ENCODE measurements around the gene ARHGEF1. TPM values are rescaled to one million over a fixed set of nuclear protein-coding genes. Genes with fewer than 3 reads are reported as not detected.
A peak's percentile ranks its signal among the peaks of the same experiment; 100 is the strongest.

The ARHGEF1 gene
- total and polyA plus RNA-seq, 12 donors: 20.2 to 143 (median 30.2) TPM

DNA sequence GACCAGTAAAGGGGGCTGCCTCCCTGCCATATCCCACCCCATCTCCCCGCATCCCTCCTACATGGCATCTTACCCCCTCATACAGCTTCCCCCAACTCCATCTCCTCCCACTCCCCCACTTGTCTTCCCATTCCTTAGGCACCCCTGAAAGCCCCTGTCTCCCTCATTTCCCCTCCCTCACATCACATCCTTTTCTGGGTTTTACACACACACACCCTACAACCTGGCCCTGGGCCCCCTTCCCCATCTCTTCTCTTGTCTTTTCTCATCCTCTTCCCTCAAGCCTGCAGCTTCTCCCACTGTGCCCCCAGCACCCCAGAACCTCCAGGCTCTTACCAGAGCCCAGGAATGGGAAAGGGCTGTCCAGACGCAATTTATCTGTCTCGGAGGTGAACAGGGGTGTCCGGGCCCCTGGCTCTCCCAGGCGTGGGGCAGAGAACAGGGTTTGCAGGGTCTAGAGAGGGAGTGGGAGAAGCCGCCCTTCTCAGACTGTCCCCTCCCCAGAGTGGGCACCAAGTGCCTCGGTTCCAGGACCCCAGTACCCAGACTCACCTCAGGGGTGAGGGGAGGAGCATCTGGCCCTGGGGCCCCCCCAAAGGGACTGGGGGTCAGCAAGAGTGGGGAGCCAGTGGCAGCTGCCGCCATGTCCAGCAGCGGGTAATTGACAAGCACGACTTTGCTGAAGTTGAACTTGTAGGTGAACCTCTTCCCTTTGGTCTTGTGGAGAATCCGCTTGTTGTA, 25.9 kb downstream of the ARHGEF1 start:
- TF ChIP-seq, protein P1, sequence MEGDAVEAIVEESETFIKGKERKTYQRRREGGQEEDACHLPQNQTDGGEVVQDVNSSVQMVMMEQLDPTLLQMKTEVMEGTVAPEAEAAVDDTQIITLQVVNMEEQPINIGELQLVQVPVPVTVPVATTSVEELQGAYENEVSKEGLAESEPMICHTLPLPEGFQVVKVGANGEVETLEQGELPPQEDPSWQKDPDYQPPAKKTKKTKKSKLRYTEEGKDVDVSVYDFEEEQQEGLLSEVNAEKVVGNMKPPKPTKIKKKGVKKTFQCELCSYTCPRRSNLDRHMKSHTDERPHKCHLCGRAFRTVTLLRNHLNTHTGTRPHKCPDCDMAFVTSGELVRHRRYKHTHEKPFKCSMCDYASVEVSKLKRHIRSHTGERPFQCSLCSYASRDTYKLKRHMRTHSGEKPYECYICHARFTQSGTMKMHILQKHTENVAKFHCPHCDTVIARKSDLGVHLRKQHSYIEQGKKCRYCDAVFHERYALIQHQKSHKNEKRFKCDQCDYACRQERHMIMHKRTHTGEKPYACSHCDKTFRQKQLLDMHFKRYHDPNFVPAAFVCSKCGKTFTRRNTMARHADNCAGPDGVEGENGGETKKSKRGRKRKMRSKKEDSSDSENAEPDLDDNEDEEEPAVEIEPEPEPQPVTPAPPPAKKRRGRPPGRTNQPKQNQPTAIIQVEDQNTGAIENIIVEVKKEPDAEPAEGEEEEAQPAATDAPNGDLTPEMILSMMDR (IDR thresholded peaks at IDR 0.05): no peak
- intact Hi-C loops (cut with DNase I): no loop called here
- Histone ChIP-seq H3K36me3 (peaks cover 0 to 45% (median 22%) of the 10 kb centered on the region in 9 donors), H3K4me3 (no peak overlapping the region), H3K27ac (no peak overlapping the region), H3K9me3 (no peaks in the 10 kb centered on the region), H3K27me3 (peaks cover 0 to 43% (median 31%) of the 10 kb centered on the region in 7 donors), H3K4me1 (no peaks in the 10 kb centered on the region)
- WGBS, 2 donors: 77 to 79% methylated on average over 11 of the region's 11 CpGs
- ATAC-seq (no peak), DNase-seq (no peak)

DNA sequence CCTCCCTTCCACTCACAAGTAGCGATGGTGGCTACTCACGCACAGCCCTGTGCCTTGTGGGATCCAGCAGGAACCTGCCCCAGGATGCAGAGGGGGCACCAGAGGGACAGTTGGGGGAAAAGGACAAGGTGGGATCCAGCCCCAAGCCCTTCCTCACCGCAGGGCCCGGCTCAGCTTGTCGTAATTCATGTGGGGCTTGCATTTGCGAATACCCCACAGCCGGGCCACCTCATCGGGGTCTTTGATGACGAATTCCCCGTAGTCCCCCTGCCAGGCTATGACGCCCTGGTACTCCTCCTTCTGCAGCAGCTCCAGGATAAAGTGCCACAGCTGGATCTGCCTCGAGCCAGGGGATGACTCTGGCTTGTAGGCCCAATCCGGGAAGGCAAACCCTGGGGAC, 26.7 kb downstream of the ARHGEF1 start:
- Histone ChIP-seq H3K9me3 (no peaks in the 10 kb centered on the region), H3K27ac (no peak overlapping the region), H3K4me1 (no peaks in the 10 kb centered on the region), H3K27me3 (peaks cover 0 to 49% (median 36%) of the 10 kb centered on the region in 7 donors), H3K4me3 (no peak overlapping the region), H3K36me3 (peaks cover 0 to 37% (median 14%) of the 10 kb centered on the region in 9 donors)
- DNase-seq (no peak), ATAC-seq (no peak)
- WGBS, 2 donors: 46 to 48% methylated on average over 13 of the region's 13 CpGs
- TF ChIP-seq, protein P1 (IDR thresholded peaks at IDR 0.05): no peak
- intact Hi-C loops (cut with DNase I): no loop called here

DNA sequence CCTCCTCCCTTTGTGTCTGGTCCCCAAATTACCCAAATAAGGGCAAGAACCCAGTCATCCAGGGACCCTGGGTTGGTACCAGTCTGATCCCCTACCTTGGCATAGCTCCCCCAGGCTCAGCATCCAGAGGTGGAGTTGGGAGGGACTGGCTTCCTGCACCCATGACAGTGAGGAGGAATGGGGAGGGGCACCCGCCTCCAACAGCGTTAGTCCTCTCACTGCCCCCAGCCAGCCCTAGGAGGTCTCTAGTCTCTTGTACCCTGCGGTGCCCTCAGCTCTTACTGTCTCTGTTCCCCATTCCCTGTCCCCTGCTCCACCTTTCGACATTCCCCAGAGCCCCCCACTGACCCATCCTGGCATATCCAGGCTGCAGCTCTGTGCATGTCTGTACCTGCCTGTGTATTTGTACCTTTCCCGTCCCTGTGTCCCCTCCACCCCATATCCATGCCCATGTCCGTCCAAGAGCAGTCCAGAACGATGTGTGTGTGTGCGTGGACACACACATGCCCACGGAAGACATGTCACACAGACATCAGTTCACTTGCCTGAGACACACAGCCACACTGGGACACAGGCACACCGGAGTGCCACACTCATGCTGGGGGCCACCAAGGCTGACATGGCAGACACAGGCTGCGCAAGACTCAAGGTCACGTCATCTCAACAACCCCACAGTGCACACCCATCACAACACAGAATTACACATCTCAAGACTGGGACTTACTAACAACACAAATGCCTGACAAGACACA, 27.4 kb downstream of the ARHGEF1 start:
- H3K4me1 ChIP-seq: peaks cover 0 to 3% (median 0%) of the 10 kb centered on the region in 9 donors
- peaks cover 4 to 56% (median 43%) of the 10 kb centered on the region in 7 donors for H3K27me3 ChIP-seq
- DNase-seq: no peak
- no peaks in the 10 kb centered on the region for H3K9me3 ChIP-seq
- intact Hi-C loops (cut with DNase I): no loop called here
- TF ChIP-seq, protein P1 (IDR thresholded peaks at IDR 0.05): no peak
- H3K4me3 ChIP-seq: no peak overlapping the region
- H3K36me3 ChIP-seq: peaks cover 0 to 30% (median 13%) of the 10 kb centered on the region in 9 donors
- H3K27ac ChIP-seq: no peak overlapping the region
- ATAC-seq: peak in 1 of 8 donors; percentile 3
- WGBS, 2 donors: 57 to 59% methylated on average over 12 of the region's 12 CpGs

DNA sequence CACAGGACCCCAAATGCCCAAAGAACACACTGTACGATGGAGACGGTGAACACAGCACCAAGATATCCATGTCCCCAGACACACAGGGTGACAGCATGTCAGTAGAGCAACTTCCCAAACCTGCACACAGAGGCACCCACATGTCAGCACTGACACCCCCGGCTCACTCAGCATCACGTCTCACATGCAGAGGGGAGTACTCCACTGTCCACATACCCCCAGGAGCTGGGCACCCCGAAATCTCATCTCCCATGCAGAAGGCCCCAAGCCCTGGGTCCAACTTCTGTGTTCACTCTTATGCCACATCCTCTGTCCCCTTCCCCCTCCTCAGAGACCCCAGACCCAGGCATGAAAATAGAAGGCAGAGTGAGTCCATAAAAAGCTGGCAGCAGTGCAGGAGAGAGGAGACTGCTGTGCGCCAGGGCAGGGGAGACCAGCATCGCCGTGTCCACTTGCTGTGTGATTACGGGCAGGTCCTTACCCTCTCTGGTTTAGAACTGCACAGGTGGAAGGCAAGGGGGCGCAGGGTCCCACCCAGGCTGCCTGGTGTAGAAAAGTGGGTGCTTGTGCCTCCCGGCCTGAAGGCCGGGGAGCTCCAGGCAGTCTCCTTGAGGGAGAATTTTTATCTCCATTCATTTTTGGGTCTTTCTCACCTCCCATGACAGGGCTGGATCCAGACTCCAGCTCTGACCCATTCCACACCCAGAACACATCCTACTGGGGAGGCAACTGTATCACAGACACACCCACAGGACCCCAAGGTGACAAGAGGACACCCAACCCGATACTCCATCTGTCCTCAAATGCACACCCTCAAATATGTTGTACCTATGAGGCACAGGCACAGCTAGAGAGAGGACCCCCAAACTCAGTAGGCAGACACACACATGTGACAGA, 28.3 kb downstream of the ARHGEF1 start:
- H3K4me1 ChIP-seq: peaks cover 0 to 3% (median 0%) of the 10 kb centered on the region in 9 donors
- H3K4me3 ChIP-seq: no peak overlapping the region
- no peak overlapping the region for H3K27ac ChIP-seq
- TF ChIP-seq, protein P1 (IDR thresholded peaks at IDR 0.05): no peak
- 62 to 64% methylated on average over 13 of the region's 13 CpGs for WGBS, 2 donors
- ATAC-seq (no peak), DNase-seq (no peak)
- H3K36me3 ChIP-seq: peaks cover 0 to 21% (median 5%) of the 10 kb centered on the region in 9 donors
- no peaks in the 10 kb centered on the region for H3K9me3 ChIP-seq
- intact Hi-C loops (cut with DNase I): no loop called here
- peaks cover 7 to 64% (median 52%) of the 10 kb centered on the region in 7 donors for H3K27me3 ChIP-seq
